SK-N-MC (cell line): ENCODE results near the gene DNAH17.

Experiments
- EZH2 ChIP-seq: fragments of 200-600 bp; sonication (generic); IDR thresholded peaks from one replicate; pipeline ENCODE4 v1.6.1; 2017; ENCODE audit warnings: antibody characterized with exemption
- FOXP2 ChIP-seq: optimal IDR thresholded peaks from 2 replicates; pipeline ENCODE3; 2011; ENCODE audit warnings: mild to moderate bottlenecking, moderate library complexity; ENCODE audit not compliant: insufficient read depth; ENCODE audit errors: extremely low read length, control extremely low read depth
- POLR2AphosphoS5 ChIP-seq: IDR thresholded peaks from 2 replicates; pipeline ENCODE4 v1.6.1; 2012; ENCODE audit warnings: mild to moderate bottlenecking, low read depth, low read length, borderline replicate concordance

DNA sequence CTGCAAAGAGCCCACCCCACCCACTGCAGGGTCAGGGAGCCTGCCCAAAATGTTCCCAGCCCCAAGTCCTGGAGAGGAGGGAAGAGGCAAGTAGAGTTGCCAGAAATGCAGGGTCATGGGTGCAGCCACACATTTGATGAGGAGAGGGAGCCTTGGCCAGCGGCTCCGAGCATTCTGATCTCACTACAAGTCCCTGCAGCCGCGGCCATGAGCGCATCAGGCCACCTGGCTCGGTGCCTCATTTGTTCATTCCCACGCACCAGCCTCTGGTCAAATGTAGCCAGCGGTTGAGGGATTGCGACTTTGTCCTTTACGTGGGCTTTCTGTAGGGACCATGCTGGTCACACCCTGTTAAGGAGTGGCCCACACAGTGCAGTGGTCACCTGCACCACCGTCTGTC is 150.1 kb downstream of the DNAH17 start:
- no peak for TF ChIP-seq EZH2
- no peak for TF ChIP-seq POLR2AphosphoS5
- TF ChIP-seq FOXP2 = no peak
